Measurements from ENCODE around the gene QTRT2.

Gene QTRT2

GRCh38 chr3:114052216-114052615, 4.3 kb upstream of the QTRT2 start:
- H3K4me1 ChIP-seq (ENCODE audit: control extremely low read depth in 1 of 4, control insufficient read depth in 4 of 4, insufficient read depth in 4 of 4, low read length in 3 of 4): peaks cover 0 to 12% (median 2%) of the 10 kb centered on the region in 4 experiments
- ChIA-PET POLR2A (no interaction called here), CTCF (interaction anchor here (1.1 kb wide), 1 partner anchor 34 kb away, joined by 3 read pairs; no protein-coding TSS in a partner anchor)
- no peak overlapping the region for H3K4me3 ChIP-seq (ENCODE audit: control insufficient read depth in 1 of 7, extremely low read depth in 1 of 7, insufficient read depth in 4 of 7, low read depth in 2 of 7, low read length in 6 of 7)
- no peaks in the 10 kb centered on the region for H3K9me3 ChIP-seq (ENCODE audit: control extremely low read depth in 1 of 5, control insufficient read depth in 4 of 5, insufficient read depth in 2 of 5, low read depth in 1 of 5, low read length in 4 of 5)
- H3K36me3 ChIP-seq (ENCODE audit: control insufficient read depth in 4 of 4, insufficient read depth in 4 of 4, low read length in 3 of 4): peaks cover 0 to 2% (median 0%) of the 10 kb centered on the region in 4 experiments
- no peaks in the 10 kb centered on the region for H3K27me3 ChIP-seq (replicated peaks in 2 of 5; ENCODE audit: control insufficient read depth in 4 of 5, insufficient read depth in 5 of 5, low read length in 4 of 5)
- 100% methylated on average over 1 of the region's 2 CpGs for WGBS (ENCODE audit: insufficient coverage)
- no peak for DNase-seq
- no peak overlapping the region for H3K27ac ChIP-seq (ENCODE audit: insufficient read depth in 1 of 2, low read depth in 1 of 2, low read length in 2 of 2, poor library complexity in 1 of 2, severe bottlenecking in 2 of 2)

GRCh38 chr3:114057011-114057347, 442 bp downstream of the QTRT2 start:
- H3K27me3 ChIP-seq (replicated peaks in 2 of 5; ENCODE audit: control insufficient read depth in 4 of 5, insufficient read depth in 5 of 5, low read length in 4 of 5): no peaks in the 10 kb centered on the region
- WGBS (ENCODE audit: insufficient coverage): under 1% methylated on average over 8 of the region's 8 CpGs
- peaks cover 4 to 28% (median 10%) of the 10 kb centered on the region in 4 experiments for H3K4me1 ChIP-seq (ENCODE audit: control extremely low read depth in 1 of 4, control insufficient read depth in 4 of 4, insufficient read depth in 4 of 4, low read length in 3 of 4)
- peak overlapping the region; percentile 81 to 100 (median 89) for H3K4me3 ChIP-seq (ENCODE audit: control insufficient read depth in 1 of 7, extremely low read depth in 1 of 7, insufficient read depth in 4 of 7, low read depth in 2 of 7, low read length in 6 of 7)
- no peak for DNase-seq
- no peaks in the 10 kb centered on the region for H3K9me3 ChIP-seq (ENCODE audit: control extremely low read depth in 1 of 5, control insufficient read depth in 4 of 5, insufficient read depth in 2 of 5, low read depth in 1 of 5, low read length in 4 of 5)
- peak overlapping the region; percentile 56 to 93 for H3K27ac ChIP-seq (ENCODE audit: insufficient read depth in 1 of 2, low read depth in 1 of 2, low read length in 2 of 2, poor library complexity in 1 of 2, severe bottlenecking in 2 of 2)
- peaks cover 2 to 15% (median 6%) of the 10 kb centered on the region in 4 experiments for H3K36me3 ChIP-seq (ENCODE audit: control insufficient read depth in 4 of 4, insufficient read depth in 4 of 4, low read length in 3 of 4)
- ChIA-PET POLR2A (no interaction called here), CTCF (interaction anchor here (1.4 kb wide), 1 partner anchor 10 kb away, joined by 4 read pairs; no protein-coding TSS in a partner anchor)

- no peaks in the 10 kb centered on the region for H3K27me3 ChIP-seq (replicated peaks in 2 of 5; ENCODE audit: control insufficient read depth in 4 of 5, insufficient read depth in 5 of 5, low read length in 4 of 5)
- no peak overlapping the region for H3K4me3 ChIP-seq (ENCODE audit: control insufficient read depth in 1 of 7, extremely low read depth in 1 of 7, insufficient read depth in 4 of 7, low read depth in 2 of 7, low read length in 6 of 7)
- WGBS (ENCODE audit: insufficient coverage): 100% methylated on average over 5 of the region's 8 CpGs
- H3K36me3 ChIP-seq (ENCODE audit: control insufficient read depth in 4 of 4, insufficient read depth in 4 of 4, low read length in 3 of 4): peaks cover 0 to 15% (median 6%) of the 10 kb centered on the region in 4 experiments
- no peak overlapping the region for H3K27ac ChIP-seq (ENCODE audit: insufficient read depth in 1 of 2, low read depth in 1 of 2, low read length in 2 of 2, poor library complexity in 1 of 2, severe bottlenecking in 2 of 2)
- H3K9me3 ChIP-seq (ENCODE audit: control extremely low read depth in 1 of 5, control insufficient read depth in 4 of 5, insufficient read depth in 2 of 5, low read depth in 1 of 5, low read length in 4 of 5): no peaks in the 10 kb centered on the region
- H3K4me1 ChIP-seq (ENCODE audit: control extremely low read depth in 1 of 4, control insufficient read depth in 4 of 4, insufficient read depth in 4 of 4, low read length in 3 of 4): peaks cover 4 to 28% (median 10%) of the 10 kb centered on the region in 4 experiments
- no peak for DNase-seq
- ChIA-PET CTCF (no interaction called here), POLR2A (no interaction called here)
These were observed 2.1 kb downstream of the QTRT2 start for GRCh38 chr3:114058646-114059045.

- DNase-seq: no peak
- WGBS (ENCODE audit: insufficient coverage): 99% methylated on average over 6 of the region's 8 CpGs
- Histone ChIP-seq H3K36me3 (ENCODE audit: control insufficient read depth in 4 of 4, insufficient read depth in 4 of 4, low read length in 3 of 4) (peaks cover 0 to 26% (median 17%) of the 10 kb centered on the region in 4 experiments), H3K27me3 (replicated peaks in 2 of 5; ENCODE audit: control insufficient read depth in 4 of 5, insufficient read depth in 5 of 5, low read length in 4 of 5) (no peaks in the 10 kb centered on the region), H3K4me3 (ENCODE audit: control insufficient read depth in 1 of 7, extremely low read depth in 1 of 7, insufficient read depth in 4 of 7, low read depth in 2 of 7, low read length in 6 of 7) (no peak overlapping the region), H3K9me3 (ENCODE audit: control extremely low read depth in 1 of 5, control insufficient read depth in 4 of 5, insufficient read depth in 2 of 5, low read depth in 1 of 5, low read length in 4 of 5) (no peaks in the 10 kb centered on the region), H3K27ac (ENCODE audit: insufficient read depth in 1 of 2, low read depth in 1 of 2, low read length in 2 of 2, poor library complexity in 1 of 2, severe bottlenecking in 2 of 2) (no peak overlapping the region), H3K4me1 (ENCODE audit: control extremely low read depth in 1 of 4, control insufficient read depth in 4 of 4, insufficient read depth in 4 of 4, low read length in 3 of 4) (peaks cover 4 to 21% (median 10%) of the 10 kb centered on the region in 4 experiments)
- POLR2A ChIA-PET: no interaction called here
- CTCF ChIA-PET: no interaction called here
These were observed 4.5 kb downstream of the QTRT2 start for GRCh38 chr3:114060906-114061655.

GRCh38 chr3:114067804-114068203, 11.3 kb downstream of the QTRT2 start:
- no peak for DNase-seq
- Histone ChIP-seq H3K4me1 (ENCODE audit: control extremely low read depth in 1 of 4, control insufficient read depth in 4 of 4, insufficient read depth in 4 of 4, low read length in 3 of 4) (no peaks in the 10 kb centered on the region), H3K27me3 (replicated peaks in 2 of 5; ENCODE audit: control insufficient read depth in 4 of 5, insufficient read depth in 5 of 5, low read length in 4 of 5) (no peaks in the 10 kb centered on the region), H3K27ac (ENCODE audit: insufficient read depth in 1 of 2, low read depth in 1 of 2, low read length in 2 of 2, poor library complexity in 1 of 2, severe bottlenecking in 2 of 2) (no peak overlapping the region), H3K4me3 (ENCODE audit: control insufficient read depth in 1 of 7, extremely low read depth in 1 of 7, insufficient read depth in 4 of 7, low read depth in 2 of 7, low read length in 6 of 7) (no peak overlapping the region), H3K9me3 (ENCODE audit: control extremely low read depth in 1 of 5, control insufficient read depth in 4 of 5, insufficient read depth in 2 of 5, low read depth in 1 of 5, low read length in 4 of 5) (no peaks in the 10 kb centered on the region), H3K36me3 (ENCODE audit: control insufficient read depth in 4 of 4, insufficient read depth in 4 of 4, low read length in 3 of 4) (peaks cover 9 to 71% (median 48%) of the 10 kb centered on the region in 4 experiments)
- ChIA-PET CTCF (interaction anchor here (1.0 kb wide), 1 partner anchor 10 kb away, joined by 4 read pairs; no protein-coding TSS in a partner anchor), POLR2A (no interaction called here)
- WGBS (ENCODE audit: insufficient coverage): 97% methylated on average over 3 of the region's 4 CpGs

- H3K27me3 ChIP-seq (replicated peaks in 2 of 5; ENCODE audit: control insufficient read depth in 4 of 5, insufficient read depth in 5 of 5, low read length in 4 of 5): no peaks in the 10 kb centered on the region
- H3K36me3 ChIP-seq (ENCODE audit: control insufficient read depth in 4 of 4, insufficient read depth in 4 of 4, low read length in 3 of 4): peaks cover 9 to 76% (median 52%) of the 10 kb centered on the region in 4 experiments
- no peak overlapping the region for H3K27ac ChIP-seq (ENCODE audit: insufficient read depth in 1 of 2, low read depth in 1 of 2, low read length in 2 of 2, poor library complexity in 1 of 2, severe bottlenecking in 2 of 2)
- no peaks in the 10 kb centered on the region for H3K4me1 ChIP-seq (ENCODE audit: control extremely low read depth in 1 of 4, control insufficient read depth in 4 of 4, insufficient read depth in 4 of 4, low read length in 3 of 4)
- WGBS (ENCODE audit: insufficient coverage): no CpG with 5 or more reads among the region's 4 CpGs
- ChIA-PET CTCF (no interaction called here), POLR2A (no interaction called here)
- no peak overlapping the region for H3K4me3 ChIP-seq (ENCODE audit: control insufficient read depth in 1 of 7, extremely low read depth in 1 of 7, insufficient read depth in 4 of 7, low read depth in 2 of 7, low read length in 6 of 7)
- no peaks in the 10 kb centered on the region for H3K9me3 ChIP-seq (ENCODE audit: control extremely low read depth in 1 of 5, control insufficient read depth in 4 of 5, insufficient read depth in 2 of 5, low read depth in 1 of 5, low read length in 4 of 5)
- DNase-seq: no peak
These were observed 11.8 kb downstream of the QTRT2 start for GRCh38 chr3:114068336-114068735.

GRCh38 chr3:114071786-114072185, 15.2 kb downstream of the QTRT2 start:
- 100% methylated on average over 1 of the region's 1 CpG for WGBS (ENCODE audit: insufficient coverage)
- H3K27me3 ChIP-seq (replicated peaks in 2 of 5; ENCODE audit: control insufficient read depth in 4 of 5, insufficient read depth in 5 of 5, low read length in 4 of 5): no peaks in the 10 kb centered on the region
- H3K36me3 ChIP-seq (ENCODE audit: control insufficient read depth in 4 of 4, insufficient read depth in 4 of 4, low read length in 3 of 4): peaks cover 19 to 91% (median 63%) of the 10 kb centered on the region in 4 experiments
- no peaks in the 10 kb centered on the region for H3K9me3 ChIP-seq (ENCODE audit: control extremely low read depth in 1 of 5, control insufficient read depth in 4 of 5, insufficient read depth in 2 of 5, low read depth in 1 of 5, low read length in 4 of 5)
- POLR2A ChIA-PET: no interaction called here
- no peaks in the 10 kb centered on the region for H3K4me1 ChIP-seq (ENCODE audit: control extremely low read depth in 1 of 4, control insufficient read depth in 4 of 4, insufficient read depth in 4 of 4, low read length in 3 of 4)
- DNase-seq: no peak
- no peak overlapping the region for H3K27ac ChIP-seq (ENCODE audit: insufficient read depth in 1 of 2, low read depth in 1 of 2, low read length in 2 of 2, poor library complexity in 1 of 2, severe bottlenecking in 2 of 2)
- no peak overlapping the region for H3K4me3 ChIP-seq (ENCODE audit: control insufficient read depth in 1 of 7, extremely low read depth in 1 of 7, insufficient read depth in 4 of 7, low read depth in 2 of 7, low read length in 6 of 7)
- CTCF ChIA-PET: no interaction called here

Measured in common myeloid progenitor, CD34-positive (primary cell).